ENCODE results near the gene RIPK3. TPM values are rescaled to one million over a fixed set of nuclear protein-coding genes. Genes with fewer than 3 reads are reported as not detected.
A peak's percentile ranks its signal among the peaks of the same experiment; 100 is the strongest.

The RIPK3 gene
- total RNA-seq, 1 donor from 2014 or later, result 0.95 TPM

DNA sequence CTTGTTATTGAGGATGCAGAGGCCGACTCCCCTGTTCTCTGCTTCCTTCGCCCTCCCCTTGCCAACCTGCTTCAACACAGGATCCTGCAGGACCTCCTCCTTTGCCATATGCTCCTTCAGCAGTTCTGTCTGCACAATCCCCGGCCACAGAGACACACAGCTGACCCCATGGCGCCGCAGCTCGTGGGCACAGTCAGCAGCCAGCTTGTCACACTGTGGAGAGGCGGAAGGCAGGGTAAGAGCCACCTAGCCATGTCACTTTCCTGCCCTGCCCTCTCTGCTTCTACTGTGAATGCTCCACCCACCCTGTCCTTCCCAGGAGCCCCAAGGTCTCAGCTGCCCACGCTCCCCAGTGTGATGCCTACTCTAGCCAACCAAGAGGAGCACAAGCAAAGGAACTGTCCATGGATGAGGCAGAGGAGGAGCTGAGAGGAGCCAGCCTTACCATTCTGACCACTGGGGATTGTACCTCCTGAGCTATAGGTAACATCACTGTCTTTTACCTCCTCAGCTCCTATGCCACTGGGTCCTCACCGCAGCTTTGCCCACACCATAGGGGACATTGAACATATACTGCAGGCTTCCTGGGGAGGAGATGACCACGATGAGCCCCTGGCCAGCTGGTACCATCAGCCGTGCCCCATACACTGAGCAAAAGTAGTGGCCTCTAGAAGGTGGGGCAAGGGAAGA lies 47.5 kb downstream of the RIPK3 start:
- TF ChIP-seq, protein P1, sequence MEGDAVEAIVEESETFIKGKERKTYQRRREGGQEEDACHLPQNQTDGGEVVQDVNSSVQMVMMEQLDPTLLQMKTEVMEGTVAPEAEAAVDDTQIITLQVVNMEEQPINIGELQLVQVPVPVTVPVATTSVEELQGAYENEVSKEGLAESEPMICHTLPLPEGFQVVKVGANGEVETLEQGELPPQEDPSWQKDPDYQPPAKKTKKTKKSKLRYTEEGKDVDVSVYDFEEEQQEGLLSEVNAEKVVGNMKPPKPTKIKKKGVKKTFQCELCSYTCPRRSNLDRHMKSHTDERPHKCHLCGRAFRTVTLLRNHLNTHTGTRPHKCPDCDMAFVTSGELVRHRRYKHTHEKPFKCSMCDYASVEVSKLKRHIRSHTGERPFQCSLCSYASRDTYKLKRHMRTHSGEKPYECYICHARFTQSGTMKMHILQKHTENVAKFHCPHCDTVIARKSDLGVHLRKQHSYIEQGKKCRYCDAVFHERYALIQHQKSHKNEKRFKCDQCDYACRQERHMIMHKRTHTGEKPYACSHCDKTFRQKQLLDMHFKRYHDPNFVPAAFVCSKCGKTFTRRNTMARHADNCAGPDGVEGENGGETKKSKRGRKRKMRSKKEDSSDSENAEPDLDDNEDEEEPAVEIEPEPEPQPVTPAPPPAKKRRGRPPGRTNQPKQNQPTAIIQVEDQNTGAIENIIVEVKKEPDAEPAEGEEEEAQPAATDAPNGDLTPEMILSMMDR (IDR thresholded peaks at IDR 0.05; ENCODE audit: insufficient read depth, low read depth, low read length), result no peak
- no peak for TF ChIP-seq EZH2 (IDR thresholded peaks at IDR 0.05; ENCODE audit: insufficient read depth, low read length)
- Histone ChIP-seq H3K27me3 (ENCODE audit: insufficient read depth, low read length) (no peaks in the 10 kb centered on the region), H4K20me1 (ENCODE audit: insufficient read depth, low read length) (no peaks in the 10 kb centered on the region), H3K4me1 (ENCODE audit: insufficient read depth, low read length) (peaks cover 5% of the 10 kb centered on the region), H3K9ac (ENCODE audit: low read length) (no peak overlapping the region), H3K27ac (ENCODE audit: low read depth, low read length) (no peak overlapping the region), H3K9me3 (ENCODE audit: insufficient read depth, low read depth, low read length) (no peaks in the 10 kb centered on the region), H3K4me2 (ENCODE audit: low read length) (no peak overlapping the region), H3K36me3 (ENCODE audit: insufficient read depth, low read length) (peaks cover 14% of the 10 kb centered on the region), H3K4me3 (ENCODE audit: insufficient read depth, low read depth, low read length) (no peak overlapping the region), H3K79me2 (ENCODE audit: insufficient read depth, low read length) (no peaks in the 10 kb centered on the region), H2AFZ (ENCODE audit: low read depth, low read length) (no peak overlapping the region)
- H3K4me3 Mint-ChIP-seq (ENCODE audit: unreplicated experiment), result no peak overlapping the region
- H3K9me3 Mint-ChIP-seq (ENCODE audit: unreplicated experiment), result no peaks in the 10 kb centered on the region
- peaks cover 6% of the 10 kb centered on the region for H3K36me3 Mint-ChIP-seq (ENCODE audit: low read depth, unreplicated experiment)
- no peaks in the 10 kb centered on the region for H3K27me3 Mint-ChIP-seq (ENCODE audit: low read depth, unreplicated experiment)
- no peak overlapping the region for H3K27ac Mint-ChIP-seq (ENCODE audit: unreplicated experiment)
- no peak for FAIRE-seq
- H3K4me1 Mint-ChIP-seq (ENCODE audit: low read depth, unreplicated experiment), result peaks cover 11% of the 10 kb centered on the region
- DNase-seq (ENCODE audit: low read depth), result no peak

DNA sequence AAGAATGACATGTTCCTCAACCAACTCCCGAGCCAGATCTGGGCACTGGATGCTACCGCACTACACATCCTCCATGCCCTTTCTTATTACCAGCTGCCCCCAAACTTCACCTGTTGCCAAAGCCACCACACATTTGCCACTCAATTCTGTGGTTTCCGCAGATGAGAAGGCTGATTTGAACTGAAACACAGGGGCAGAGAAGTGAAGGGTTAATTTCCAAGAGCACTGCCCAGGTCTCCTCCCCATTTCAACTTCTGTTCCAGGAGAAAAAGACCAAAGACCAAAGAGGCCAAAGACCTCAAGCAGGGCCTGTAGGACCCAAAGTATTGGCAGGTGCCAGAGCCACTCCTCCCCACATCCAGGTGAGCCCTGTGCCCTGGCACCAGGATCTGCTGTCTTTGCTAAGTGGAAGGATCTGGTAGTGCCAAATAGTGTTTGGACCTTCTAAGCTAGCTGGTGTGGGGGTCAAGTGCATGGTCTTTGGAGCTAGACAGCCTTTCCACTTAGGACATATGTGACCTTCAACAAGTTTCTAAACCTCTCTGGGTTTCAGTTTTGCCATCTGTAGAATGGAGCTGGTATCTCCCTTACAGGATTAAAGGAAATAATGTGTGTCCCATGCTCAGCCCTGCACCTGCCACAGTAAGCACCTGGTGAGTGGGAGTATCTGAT lies 48.2 kb downstream of the RIPK3 start:
- H3K4me3 Mint-ChIP-seq (ENCODE audit: unreplicated experiment), result no peak overlapping the region
- H3K9me3 ChIP-seq (ENCODE audit: insufficient read depth, low read depth, low read length), result no peaks in the 10 kb centered on the region
- peaks cover 14% of the 10 kb centered on the region for H3K36me3 ChIP-seq (ENCODE audit: insufficient read depth, low read length)
- no peak for DNase-seq (ENCODE audit: low read depth)
- no peak overlapping the region for H3K9ac ChIP-seq (ENCODE audit: low read length)
- peaks cover 5% of the 10 kb centered on the region for H3K4me1 Mint-ChIP-seq (ENCODE audit: low read depth, unreplicated experiment)
- H3K4me2 ChIP-seq (ENCODE audit: low read length), result no peak overlapping the region
- H3K79me2 ChIP-seq (ENCODE audit: insufficient read depth, low read length), result no peaks in the 10 kb centered on the region
- H2AFZ ChIP-seq (ENCODE audit: low read depth, low read length), result no peak overlapping the region
- no peak for FAIRE-seq
- no peaks in the 10 kb centered on the region for H3K27me3 Mint-ChIP-seq (ENCODE audit: low read depth, unreplicated experiment)
- no peaks in the 10 kb centered on the region for H3K9me3 Mint-ChIP-seq (ENCODE audit: unreplicated experiment)
- no peaks in the 10 kb centered on the region for H3K27me3 ChIP-seq (ENCODE audit: insufficient read depth, low read length)
- peaks cover 3% of the 10 kb centered on the region for H3K4me1 ChIP-seq (ENCODE audit: insufficient read depth, low read length)
- no peak overlapping the region for H3K27ac ChIP-seq (ENCODE audit: low read depth, low read length)
- no peaks in the 10 kb centered on the region for H4K20me1 ChIP-seq (ENCODE audit: insufficient read depth, low read length)
- no peak overlapping the region for H3K27ac Mint-ChIP-seq (ENCODE audit: unreplicated experiment)
- H3K4me3 ChIP-seq (ENCODE audit: insufficient read depth, low read depth, low read length), result no peak overlapping the region
- H3K36me3 Mint-ChIP-seq (ENCODE audit: low read depth, unreplicated experiment), result peaks cover 4% of the 10 kb centered on the region
- TF ChIP-seq, protein P1 (IDR thresholded peaks at IDR 0.05; ENCODE audit: insufficient read depth, low read depth, low read length), result no peak
- no peak for TF ChIP-seq EZH2 (IDR thresholded peaks at IDR 0.05; ENCODE audit: insufficient read depth, low read length)

DNA sequence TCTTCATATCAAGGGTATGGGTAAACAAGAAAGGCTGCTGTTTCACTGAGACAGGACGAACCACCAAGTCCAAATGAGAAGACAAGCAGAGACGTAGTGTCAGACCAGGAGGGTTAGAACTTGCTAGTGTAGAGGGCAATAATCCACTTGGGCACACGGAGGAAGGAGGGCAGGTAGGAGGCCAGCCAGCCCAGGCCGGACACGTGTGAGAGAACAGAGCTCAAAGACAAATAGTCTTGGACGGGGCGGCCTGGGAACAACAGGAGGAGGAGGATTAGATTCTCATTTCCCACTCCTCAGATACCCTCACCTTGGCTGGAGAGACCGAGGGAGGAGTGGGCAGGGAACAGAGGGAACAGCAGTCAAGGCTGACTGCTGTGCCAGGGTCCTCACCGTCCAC lies 49.0 kb downstream of the RIPK3 start:
- no peaks in the 10 kb centered on the region for H3K27me3 Mint-ChIP-seq (ENCODE audit: low read depth, unreplicated experiment)
- no peak for FAIRE-seq
- Histone ChIP-seq H3K4me2 (ENCODE audit: low read length) (no peak overlapping the region), H3K9me3 (ENCODE audit: insufficient read depth, low read depth, low read length) (no peaks in the 10 kb centered on the region), H3K4me3 (ENCODE audit: insufficient read depth, low read depth, low read length) (no peak overlapping the region), H2AFZ (ENCODE audit: low read depth, low read length) (no peak overlapping the region), H3K9ac (ENCODE audit: low read length) (no peak overlapping the region), H3K27ac (ENCODE audit: low read depth, low read length) (no peak overlapping the region), H3K36me3 (ENCODE audit: insufficient read depth, low read length) (peaks cover 11% of the 10 kb centered on the region), H3K4me1 (ENCODE audit: insufficient read depth, low read length) (no peaks in the 10 kb centered on the region), H4K20me1 (ENCODE audit: insufficient read depth, low read length) (no peaks in the 10 kb centered on the region), H3K79me2 (ENCODE audit: insufficient read depth, low read length) (no peaks in the 10 kb centered on the region), H3K27me3 (ENCODE audit: insufficient read depth, low read length) (no peaks in the 10 kb centered on the region)
- H3K36me3 Mint-ChIP-seq (ENCODE audit: low read depth, unreplicated experiment), result peaks cover 2% of the 10 kb centered on the region
- no peaks in the 10 kb centered on the region for H3K9me3 Mint-ChIP-seq (ENCODE audit: unreplicated experiment)
- H3K4me3 Mint-ChIP-seq (ENCODE audit: unreplicated experiment), result peak overlapping the region; percentile 22
- H3K4me1 Mint-ChIP-seq (ENCODE audit: low read depth, unreplicated experiment), result no peaks in the 10 kb centered on the region
- H3K27ac Mint-ChIP-seq (ENCODE audit: unreplicated experiment), result no peak overlapping the region
- DNase-seq (ENCODE audit: low read depth), result no peak
- TF ChIP-seq EZH2 (IDR thresholded peaks at IDR 0.05; ENCODE audit: insufficient read depth, low read length), result no peak
- TF ChIP-seq, protein P1 (IDR thresholded peaks at IDR 0.05; ENCODE audit: insufficient read depth, low read depth, low read length), result no peak

Data from astrocyte (in vitro differentiated cells and primary cell).